Activated naive CD4-positive, alpha-beta T cell treated with anti-CD3 and anti-CD28 coated beads, Interleukin-2, amount 10 ng/mL, durations not matched to agents 7 days and 5 days (primary cell): Measurements from ENCODE around the gene MSANTD1.

ENCODE experiments used
- CTCF ChIA-PET: fragments of 350-600 bp; sonication (Branson Sonifier 250); formaldehyde crosslinking; loops from one replicate; lab custom pipeline; 2021; ENCODE audit warnings: antibody characterized with exemption; lab: Charles Lee
- DNase-seq: peaks from one replicate; pipeline ENCODE4 v3.0.0-alpha.2; 2020
- H3K27ac Mint-ChIP-seq: one replicate; pipeline ENCODE4 v1.8.0; 2021; ENCODE audit warnings: mild to moderate bottlenecking, moderate library complexity, mixed read lengths
- H3K27me3 Mint-ChIP-seq: one replicate; pipeline ENCODE4 v1.8.0; 2021; ENCODE audit warnings: mild to moderate bottlenecking, mixed read lengths
- H3K36me3 Mint-ChIP-seq: one replicate; pipeline ENCODE4 v1.8.0; 2021; ENCODE audit warnings: mixed read lengths
- H3K4me1 Mint-ChIP-seq: one replicate; pipeline ENCODE4 v1.8.0; 2021; ENCODE audit warnings: mixed read lengths
- H3K4me3 Mint-ChIP-seq: one replicate; pipeline ENCODE4 v1.8.0; 2021; ENCODE audit warnings: mild to moderate bottlenecking, moderate library complexity, mixed read lengths
- H3K9me3 Mint-ChIP-seq: one replicate; pipeline ENCODE4 v1.8.0; 2021; ENCODE audit warnings: mixed read lengths

MSANTD1 gene

DNA sequence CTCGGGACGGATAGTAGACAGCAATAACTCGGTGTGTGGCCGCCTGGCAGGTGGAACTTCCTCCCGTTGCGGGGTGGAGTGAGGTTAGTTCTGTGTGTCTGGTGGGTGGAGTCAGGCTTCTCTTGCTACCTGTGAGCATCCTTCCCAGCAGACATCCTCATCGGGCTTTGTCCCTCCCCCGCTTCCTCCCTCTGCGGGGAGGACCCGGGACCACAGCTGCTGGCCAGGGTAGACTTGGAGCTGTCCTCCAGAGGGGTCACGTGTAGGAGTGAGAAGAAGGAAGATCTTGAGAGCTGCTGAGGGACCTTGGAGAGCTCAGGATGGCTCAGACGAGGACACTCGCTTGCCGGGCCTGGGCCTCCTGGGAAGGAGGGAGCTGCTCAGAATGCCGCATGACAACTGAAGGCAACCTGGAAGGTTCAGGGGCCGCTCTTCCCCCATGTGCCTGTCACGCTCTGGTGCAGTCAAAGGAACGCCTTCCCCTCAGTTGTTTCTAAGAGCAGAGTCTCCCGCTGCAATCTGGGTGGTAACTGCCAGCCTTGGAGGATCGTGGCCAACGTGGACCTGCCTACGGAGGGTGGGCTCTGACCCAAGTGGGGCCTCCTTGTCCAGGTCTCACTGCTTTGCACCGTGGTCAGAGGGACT is 5.7 kb upstream of the MSANTD1 start:
- Mint-ChIP-seq H3K27ac (peak overlapping the region; percentile 75), H3K27me3 (no peaks in the 10 kb centered on the region)

DNA sequence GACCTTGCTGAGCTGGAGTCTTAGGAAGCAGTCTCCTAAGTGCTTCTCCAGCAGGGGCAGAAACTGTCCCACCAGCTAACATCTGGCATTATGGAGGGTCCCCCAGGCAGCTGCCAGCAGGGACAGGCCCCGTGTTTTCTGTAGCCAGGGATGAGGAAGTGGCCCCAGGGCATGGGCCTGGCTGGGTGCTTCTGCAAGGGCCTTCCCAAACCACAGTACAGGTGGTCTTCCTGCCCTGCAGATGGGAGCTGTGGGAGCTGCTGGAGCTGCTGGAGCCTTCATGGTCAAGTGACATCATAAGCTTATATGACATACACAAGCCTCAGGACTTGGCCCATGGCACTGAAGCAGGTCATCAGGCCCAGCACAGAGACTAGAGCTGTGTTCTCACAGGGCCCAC is 5.0 kb upstream of the MSANTD1 start:
- CTCF ChIA-PET, result interaction anchor here (1.4 to 2.5 kb wide), 3 partner anchors 41 to 51 kb away, joined by 3 to 14 read pairs (median 5); no protein-coding TSS in a partner anchor
- H3K27me3 Mint-ChIP-seq, result no peaks in the 10 kb centered on the region
- H3K27ac Mint-ChIP-seq, result no peak overlapping the region
- H3K4me3 Mint-ChIP-seq, result no peak overlapping the region
- H3K36me3 Mint-ChIP-seq, result peaks cover 20% of the 10 kb centered on the region
- DNase-seq, result no peak
- H3K9me3 Mint-ChIP-seq, result no peaks in the 10 kb centered on the region
- H3K4me1 Mint-ChIP-seq, result peaks cover 21% of the 10 kb centered on the region

More for the DNA sequence above, 5.7 kb upstream of the MSANTD1 start:
- Mint-ChIP-seq H3K4me1 (peaks cover 21% of the 10 kb centered on the region), H3K4me3 (no peak overlapping the region), H3K9me3 (no peaks in the 10 kb centered on the region), H3K36me3 (peaks cover 24% of the 10 kb centered on the region)
- DNase-seq, result peak; percentile 68
- CTCF ChIA-PET, result interaction anchor here (1.0 to 2.5 kb wide), 4 partner anchors 10 to 136 kb away, joined by 3 to 14 read pairs (median 4); no protein-coding TSS in a partner anchor

DNA sequence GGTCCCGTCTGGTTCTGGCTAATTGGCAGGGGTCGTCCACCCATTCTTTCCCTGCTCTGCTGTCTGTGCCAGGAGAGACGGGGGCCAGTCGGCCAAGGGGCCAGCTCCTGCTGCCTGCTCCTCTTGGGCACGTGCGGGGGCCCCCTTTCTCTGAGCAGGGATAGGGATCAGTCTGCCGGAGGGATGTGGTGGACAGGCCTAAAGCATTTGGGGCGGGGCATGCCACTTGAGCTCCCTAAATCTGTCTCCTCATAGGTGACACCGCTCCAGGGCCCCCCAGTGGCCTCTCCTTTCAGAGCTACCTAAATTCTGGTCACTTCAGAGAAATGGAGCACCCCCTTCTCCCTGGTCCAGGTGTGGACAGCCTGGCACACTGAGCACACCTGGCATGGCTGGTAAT is 4.2 kb upstream of the MSANTD1 start:
- H3K4me1 Mint-ChIP-seq, result peaks cover 21% of the 10 kb centered on the region

DNA sequence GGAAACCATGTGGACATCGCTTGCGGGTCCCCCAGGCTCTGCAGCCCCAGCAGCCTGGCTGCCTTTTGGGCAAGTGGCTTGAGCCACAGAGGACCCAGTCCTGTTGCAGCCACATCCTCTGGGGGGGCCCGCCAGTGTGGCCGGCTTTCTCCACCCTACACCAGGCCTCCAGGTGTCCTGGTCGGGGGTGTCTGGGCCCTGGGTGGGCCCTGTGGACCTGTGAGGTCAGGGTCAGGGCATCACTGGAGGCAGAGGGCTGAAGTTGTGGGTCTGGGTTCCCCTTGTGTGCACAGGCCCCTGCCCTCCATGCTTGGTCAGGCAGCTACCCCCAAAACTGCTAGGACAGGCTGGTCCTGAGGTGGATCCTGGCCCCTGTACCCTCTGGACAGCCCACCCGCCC is 3.3 kb upstream of the MSANTD1 start:
- Mint-ChIP-seq H3K27ac (no peak overlapping the region), H3K4me3 (no peak overlapping the region), H3K4me1 (peaks cover 21% of the 10 kb centered on the region), H3K27me3 (no peaks in the 10 kb centered on the region), H3K9me3 (no peaks in the 10 kb centered on the region), H3K36me3 (peaks cover 12% of the 10 kb centered on the region)
- DNase-seq, result no peak
- CTCF ChIA-PET, result interaction anchor here (0.5 to 1.0 kb wide), 3 partner anchors 52 to 235 kb away, joined by 3 to 8 read pairs (median 3); no protein-coding TSS in a partner anchor

More for the DNA sequence above, 4.2 kb upstream of the MSANTD1 start:
- no peak overlapping the region for H3K27ac Mint-ChIP-seq
- no peaks in the 10 kb centered on the region for H3K27me3 Mint-ChIP-seq
- H3K9me3 Mint-ChIP-seq, result no peaks in the 10 kb centered on the region
- no peak overlapping the region for H3K4me3 Mint-ChIP-seq
- DNase-seq, result no peak
- CTCF ChIA-PET, result interaction anchor here (1.0 to 2.5 kb wide), 4 partner anchors 42 to 236 kb away, joined by 3 to 14 read pairs (median 4); no protein-coding TSS in a partner anchor
- H3K36me3 Mint-ChIP-seq, result peaks cover 15% of the 10 kb centered on the region

DNA sequence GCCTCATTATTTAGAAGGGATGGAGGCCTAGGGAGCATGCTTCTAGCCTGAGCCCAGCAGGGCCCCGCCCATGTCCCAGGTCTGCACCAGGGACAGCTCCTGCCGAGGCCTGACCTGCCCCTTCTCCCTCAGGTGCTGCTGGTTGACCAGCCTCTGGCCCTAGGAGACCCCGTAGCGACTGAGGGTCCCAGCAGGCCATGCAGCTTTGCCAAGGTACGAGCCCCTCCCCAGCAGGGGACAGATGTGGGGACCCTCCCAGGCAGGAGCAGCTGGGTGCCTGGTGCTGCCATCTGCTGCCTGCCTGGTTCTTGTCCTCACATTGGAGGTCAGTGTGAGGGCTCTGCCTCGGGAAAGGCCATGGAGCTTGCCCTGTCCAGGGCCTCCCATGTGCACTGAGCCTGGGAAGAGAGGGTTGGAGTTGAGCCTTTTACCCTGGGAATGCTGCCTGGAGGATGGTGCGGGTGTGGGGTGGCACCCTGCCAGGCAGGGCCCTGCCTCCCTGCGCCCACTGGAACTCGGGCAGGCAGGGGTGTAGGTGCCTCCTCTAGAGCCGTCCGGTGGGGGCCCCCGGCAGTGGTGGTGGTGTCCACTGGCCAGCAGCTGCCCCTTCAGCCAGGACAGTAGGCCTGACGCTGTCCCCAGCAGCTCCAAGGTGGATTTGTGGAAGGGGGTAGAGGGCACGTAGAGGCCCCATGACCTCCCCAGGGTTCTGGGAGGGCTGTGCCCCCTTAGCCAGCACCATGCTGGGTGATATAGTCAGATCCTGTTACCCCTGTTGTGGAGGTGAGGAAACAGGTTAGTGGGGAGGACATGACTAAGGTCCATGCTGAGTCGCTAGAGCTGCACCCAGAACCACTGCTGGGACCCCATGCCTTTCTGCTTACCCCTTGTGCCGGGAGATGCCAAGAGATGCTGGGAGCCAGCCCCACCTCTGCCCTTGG is 2.2 kb upstream of the MSANTD1 start:
- peaks cover 21% of the 10 kb centered on the region for H3K4me1 Mint-ChIP-seq
- no peak for DNase-seq
- no peaks in the 10 kb centered on the region for H3K27me3 Mint-ChIP-seq
- no peak overlapping the region for H3K4me3 Mint-ChIP-seq
- peaks cover 2% of the 10 kb centered on the region for H3K36me3 Mint-ChIP-seq
- H3K27ac Mint-ChIP-seq, result peak overlapping the region; percentile 68
- H3K9me3 Mint-ChIP-seq, result no peaks in the 10 kb centered on the region
- CTCF ChIA-PET, result interaction anchor here (0.5 to 1.0 kb wide), 3 partner anchors 53 to 140 kb away, joined by 3 to 8 read pairs (median 3); no protein-coding TSS in a partner anchor

DNA sequence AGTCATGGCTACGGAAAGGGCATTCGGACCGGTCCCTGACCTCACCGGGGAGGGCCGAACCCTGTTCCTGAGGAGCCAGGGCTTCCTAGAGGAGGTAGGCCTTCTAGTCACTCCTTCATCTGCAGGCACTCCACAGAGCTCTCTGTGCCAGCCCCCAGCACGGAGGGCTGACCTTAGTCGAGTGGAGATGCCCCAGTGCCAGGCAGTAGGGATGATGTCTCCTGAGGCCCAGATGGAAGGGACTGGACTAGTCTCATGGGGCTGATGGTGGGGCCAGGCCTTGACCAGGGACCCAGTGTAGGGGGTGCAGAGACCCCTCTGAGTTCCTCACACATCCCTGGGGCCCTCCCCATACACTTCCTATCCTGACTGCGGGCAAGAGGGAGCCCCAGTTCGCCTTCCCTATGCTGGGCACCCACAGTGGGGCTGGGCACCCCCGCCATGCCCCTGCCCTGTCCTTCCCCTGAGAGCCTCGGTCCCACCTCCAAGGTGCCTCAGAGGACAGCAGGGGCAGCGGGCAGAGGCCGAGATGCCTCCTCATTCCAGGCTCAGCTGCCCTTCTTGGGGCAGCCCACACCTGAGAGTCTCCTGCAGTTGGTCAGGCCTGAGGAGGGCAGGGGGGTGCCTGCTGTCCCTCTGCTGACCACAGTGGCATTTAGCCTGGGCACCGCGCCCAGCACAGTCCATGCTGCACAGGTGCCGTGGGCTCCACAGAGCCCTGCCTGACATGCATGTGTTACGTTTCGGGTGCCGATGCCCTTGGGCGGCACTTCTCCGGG is 1.4 kb upstream of the MSANTD1 start:
- no peaks in the 10 kb centered on the region for H3K9me3 Mint-ChIP-seq
- peaks cover 2% of the 10 kb centered on the region for H3K36me3 Mint-ChIP-seq
- no peaks in the 10 kb centered on the region for H3K27me3 Mint-ChIP-seq
- CTCF ChIA-PET, result no interaction called here
- no peak overlapping the region for H3K4me3 Mint-ChIP-seq
- H3K4me1 Mint-ChIP-seq, result peaks cover 14% of the 10 kb centered on the region
- no peak overlapping the region for H3K27ac Mint-ChIP-seq
- DNase-seq, result no peak

DNA sequence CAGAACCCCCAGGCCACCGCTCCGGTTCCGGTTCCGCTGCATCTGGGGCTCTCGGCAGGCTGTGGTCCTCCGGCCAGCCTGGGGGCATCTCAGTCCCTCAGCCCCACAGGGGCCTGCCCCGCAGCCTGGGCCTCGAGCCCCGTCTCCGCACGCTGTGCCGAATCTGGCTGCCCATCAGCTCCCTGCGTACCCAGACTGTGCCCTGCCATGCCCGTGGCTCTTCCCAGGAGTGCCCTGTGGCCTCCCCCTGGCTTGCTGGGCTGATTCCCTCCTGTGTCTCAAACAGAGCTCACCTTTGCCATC is 830 bp upstream of the MSANTD1 start:
- no peak for DNase-seq
- H3K9me3 Mint-ChIP-seq, result no peaks in the 10 kb centered on the region
- peaks cover 2% of the 10 kb centered on the region for H3K36me3 Mint-ChIP-seq
- H3K4me1 Mint-ChIP-seq, result peaks cover 9% of the 10 kb centered on the region
- CTCF ChIA-PET, result no interaction called here
- peak overlapping the region; percentile 58 for H3K27ac Mint-ChIP-seq
- H3K27me3 Mint-ChIP-seq, result no peaks in the 10 kb centered on the region
- no peak overlapping the region for H3K4me3 Mint-ChIP-seq

DNA sequence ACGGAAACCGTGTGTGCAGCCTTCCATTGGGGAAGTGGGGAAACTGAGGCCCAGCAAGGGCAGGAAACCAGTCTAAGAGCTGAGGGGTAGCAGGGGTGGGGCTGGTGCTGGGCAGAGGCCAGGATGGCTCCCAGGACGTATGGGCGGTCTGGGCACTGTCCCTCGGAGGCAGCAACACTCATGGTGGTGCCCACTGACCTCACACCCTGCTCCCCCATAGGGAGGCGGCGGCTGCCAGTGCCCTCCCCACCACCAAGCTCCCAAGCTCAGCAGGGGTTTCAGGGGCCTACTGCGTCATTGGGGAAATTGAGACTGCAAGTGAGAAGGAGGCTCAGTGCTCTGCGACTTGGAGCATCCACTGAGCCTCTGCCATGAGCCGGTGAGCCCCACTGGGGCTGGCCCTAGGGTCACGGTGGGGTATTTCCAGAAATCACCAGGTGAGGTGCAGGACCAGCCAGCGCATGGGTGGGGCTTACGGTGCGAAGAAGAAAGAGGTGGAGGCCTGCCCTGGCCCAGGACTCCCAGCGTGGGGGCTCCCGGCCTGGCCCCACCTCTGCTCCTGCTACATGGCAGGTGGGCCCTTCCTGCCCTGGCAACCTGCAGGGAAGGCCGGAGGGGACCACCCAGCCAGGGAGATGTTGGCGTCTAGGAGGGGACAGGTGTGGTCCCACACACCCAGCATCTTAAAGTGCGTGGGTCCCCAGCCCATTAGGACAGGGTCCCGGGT is 915 bp downstream of the MSANTD1 start:
- Mint-ChIP-seq H3K4me1 (no peaks in the 10 kb centered on the region), H3K27me3 (no peaks in the 10 kb centered on the region), H3K9me3 (no peaks in the 10 kb centered on the region), H3K4me3 (no peak overlapping the region), H3K36me3 (no peaks in the 10 kb centered on the region), H3K27ac (no peak overlapping the region)
- DNase-seq, result no peak
- CTCF ChIA-PET, result no interaction called here

DNA sequence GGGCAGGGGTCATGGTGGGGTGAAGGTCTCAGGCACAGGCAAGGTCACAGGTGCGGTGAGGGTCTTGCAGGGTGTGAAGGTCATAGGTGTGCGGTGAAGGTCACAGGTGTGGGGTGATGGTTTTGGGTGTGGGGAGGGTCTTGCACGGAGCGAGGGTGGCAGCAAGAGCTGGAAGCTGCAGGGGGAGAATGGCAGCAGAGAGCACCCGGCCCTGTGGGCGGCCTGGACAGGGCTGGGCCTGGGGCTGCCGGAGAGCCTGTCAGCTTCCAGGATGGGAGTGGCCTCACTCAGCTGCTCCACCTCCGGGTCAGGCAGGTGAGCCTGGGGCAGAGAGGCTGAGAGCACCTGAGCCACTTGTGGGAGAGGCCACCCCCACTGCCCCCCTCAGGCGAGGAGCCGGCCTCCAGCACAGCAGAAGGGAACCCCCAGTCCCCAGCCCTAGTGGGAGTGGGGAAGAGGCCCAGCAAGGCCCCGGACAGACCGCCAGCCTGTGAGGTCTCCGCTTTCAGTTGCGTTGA is 1.5 kb downstream of the MSANTD1 start:
- H3K4me3 Mint-ChIP-seq, result no peak overlapping the region
- no peak overlapping the region for H3K27ac Mint-ChIP-seq
- CTCF ChIA-PET, result no interaction called here
- no peaks in the 10 kb centered on the region for H3K27me3 Mint-ChIP-seq
- no peaks in the 10 kb centered on the region for H3K4me1 Mint-ChIP-seq
- no peak for DNase-seq
- no peaks in the 10 kb centered on the region for H3K36me3 Mint-ChIP-seq
- H3K9me3 Mint-ChIP-seq, result no peaks in the 10 kb centered on the region

DNA sequence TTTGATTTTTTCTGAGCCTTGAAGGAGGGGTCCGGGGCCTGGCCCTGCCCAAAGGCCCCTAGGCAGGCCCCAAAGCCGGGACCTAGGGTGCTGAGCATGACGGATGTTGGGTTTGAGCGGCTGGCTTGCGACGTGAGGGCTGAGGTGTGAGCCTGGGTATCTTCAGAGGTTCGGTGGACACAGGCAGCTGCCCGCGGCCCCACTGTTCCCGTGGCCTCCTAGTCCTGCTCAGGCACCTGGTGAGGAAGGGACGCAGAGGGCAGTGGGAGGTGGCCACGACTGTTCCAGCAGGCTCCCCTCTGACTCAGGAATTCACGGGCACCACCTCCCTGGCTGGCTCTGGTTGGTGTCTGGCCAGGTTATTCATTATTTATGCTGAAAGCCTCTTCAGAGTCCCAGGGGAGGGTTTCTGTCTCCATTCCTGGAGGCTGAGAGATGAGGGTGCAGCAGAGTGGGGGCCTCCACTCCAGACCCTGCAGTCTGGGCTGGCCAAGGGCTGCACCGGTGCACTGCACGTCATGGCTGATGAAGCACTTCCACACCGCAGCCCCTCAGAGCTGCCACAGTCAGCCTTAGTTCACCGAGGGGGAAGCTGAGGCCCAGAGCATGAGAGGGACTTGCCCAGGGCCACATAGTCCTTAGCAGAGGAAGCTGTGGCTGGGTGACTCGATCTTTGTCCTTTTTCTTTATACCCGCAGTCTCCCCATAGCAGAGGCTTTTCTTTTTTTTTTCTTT is 2.2 kb downstream of the MSANTD1 start:
- DNase-seq, result peak; percentile 11
- CTCF ChIA-PET, result no interaction called here
- Mint-ChIP-seq H3K9me3 (no peaks in the 10 kb centered on the region), H3K36me3 (no peaks in the 10 kb centered on the region), H3K4me3 (no peak overlapping the region), H3K27ac (no peak overlapping the region), H3K4me1 (no peaks in the 10 kb centered on the region), H3K27me3 (no peaks in the 10 kb centered on the region)

DNA sequence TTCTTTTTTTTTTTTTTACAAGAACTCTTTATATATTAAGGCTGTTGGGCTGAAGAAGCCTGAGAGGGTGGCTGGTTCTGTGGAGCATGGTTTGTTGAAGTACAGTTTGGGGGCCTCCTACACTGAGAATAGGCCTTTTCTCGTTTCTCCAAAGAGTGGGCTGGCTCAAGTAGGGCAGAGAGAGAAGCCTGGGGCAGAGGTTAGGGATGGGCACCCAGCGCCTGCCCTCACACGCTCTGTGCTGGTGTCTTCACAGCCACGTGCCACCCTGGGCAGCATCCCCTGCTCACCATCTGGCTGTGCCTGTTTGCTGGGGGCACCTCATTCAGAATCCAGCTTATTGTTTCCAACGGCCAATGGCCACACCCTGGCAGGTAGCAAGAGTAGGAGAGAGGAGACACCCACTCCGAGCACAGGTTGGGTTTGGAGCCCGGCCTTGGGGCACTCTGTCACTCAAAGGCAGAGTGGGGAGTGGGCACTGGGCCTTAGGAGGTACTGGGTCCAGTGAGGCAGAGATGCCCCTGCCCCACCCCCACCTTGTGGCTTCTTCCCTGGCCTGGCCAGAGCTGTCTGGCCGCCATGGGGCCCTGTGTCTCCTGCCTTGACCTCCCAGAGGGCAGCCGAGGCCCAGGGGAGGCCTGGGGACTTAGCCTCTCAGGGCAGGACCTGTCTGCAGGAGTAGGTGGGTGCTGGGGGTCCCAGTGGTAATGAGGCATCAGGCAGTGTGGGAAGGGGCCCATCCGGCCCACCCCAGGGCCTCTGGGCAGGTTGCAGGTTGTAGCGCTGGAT is 2.9 kb downstream of the MSANTD1 start:
- peak; percentile 18 for DNase-seq
- no peaks in the 10 kb centered on the region for H3K4me1 Mint-ChIP-seq
- no peaks in the 10 kb centered on the region for H3K36me3 Mint-ChIP-seq
- H3K4me3 Mint-ChIP-seq, result no peak overlapping the region
- CTCF ChIA-PET, result no interaction called here
- H3K9me3 Mint-ChIP-seq, result no peaks in the 10 kb centered on the region
- no peaks in the 10 kb centered on the region for H3K27me3 Mint-ChIP-seq
- peak overlapping the region; percentile 5 for H3K27ac Mint-ChIP-seq

DNA sequence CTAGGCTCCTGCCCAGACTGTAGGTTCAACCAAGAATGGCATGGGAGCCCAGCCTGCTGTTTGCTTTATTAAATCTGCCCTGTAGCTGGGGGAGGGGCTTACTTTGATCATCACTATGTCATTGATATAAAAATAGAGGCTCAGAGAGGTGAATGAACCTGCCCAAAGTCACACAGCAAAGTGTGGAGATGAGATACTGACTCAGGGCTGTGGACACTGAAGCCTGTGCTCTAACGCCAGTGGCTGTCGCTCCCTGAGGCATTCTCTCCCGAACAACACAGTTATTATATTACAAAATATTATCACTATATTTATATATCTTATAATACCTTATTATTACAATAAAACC is 3.5 kb downstream of the MSANTD1 start:
- Mint-ChIP-seq H3K4me3 (no peak overlapping the region), H3K27ac (no peak overlapping the region)

More for the DNA sequence above, 3.5 kb downstream of the MSANTD1 start:
- Mint-ChIP-seq H3K27me3 (no peaks in the 10 kb centered on the region), H3K36me3 (no peaks in the 10 kb centered on the region), H3K9me3 (no peaks in the 10 kb centered on the region), H3K4me1 (no peaks in the 10 kb centered on the region)
- DNase-seq, result no peak
- CTCF ChIA-PET, result interaction anchor here (0.6 kb wide), 1 partner anchor 35 kb away, joined by 3 read pairs; no protein-coding TSS in a partner anchor
